Hematopoietic multipotent progenitor cell treated with erythropoietin and hydrocortisone succinate and interleukin-3 and kit ligand, for 15 days (in vitro differentiated cells): Measurements from ENCODE around the gene TRPC1.

Source experiments
- DNase-seq: peaks from one replicate; pipeline ENCODE4 v3.0.0-alpha.2; 2015; ENCODE audit warnings: low spot score

The TRPC1 gene

GRCh38 chr3:142754494-142754893 is 30.7 kb downstream of the TRPC1 start:
- no peak for DNase-seq

GRCh38 chr3:142768338-142768737 is 44.5 kb downstream of the TRPC1 start:
- DNase-seq, result no peak

- no peak for DNase-seq
These were observed 54.1 kb downstream of the TRPC1 start for GRCh38 chr3:142777927-142778326.

GRCh38 chr3:142778541-142778940 is 54.7 kb downstream of the TRPC1 start:
- no peak for DNase-seq

DNA sequence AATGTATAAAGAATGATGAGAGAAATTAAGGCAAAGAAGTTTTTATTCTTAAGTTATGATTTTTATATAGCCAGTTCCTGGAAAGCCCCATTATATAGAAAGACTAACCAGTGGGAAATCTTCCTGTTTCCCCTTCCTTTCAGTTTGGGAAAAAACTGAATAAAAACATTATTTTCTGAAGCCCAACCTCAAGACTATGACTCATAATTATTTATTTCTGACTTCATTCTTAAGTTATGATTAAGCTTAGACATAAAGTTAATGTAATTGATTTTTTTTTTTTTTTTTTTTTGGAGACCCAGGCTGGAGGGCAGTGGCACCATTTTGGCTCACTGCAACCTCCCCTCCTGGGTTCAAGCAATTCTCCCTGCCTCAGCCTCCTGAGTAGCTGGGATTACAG is 55.8 kb downstream of the TRPC1 start:
- DNase-seq, result no peak

DNA sequence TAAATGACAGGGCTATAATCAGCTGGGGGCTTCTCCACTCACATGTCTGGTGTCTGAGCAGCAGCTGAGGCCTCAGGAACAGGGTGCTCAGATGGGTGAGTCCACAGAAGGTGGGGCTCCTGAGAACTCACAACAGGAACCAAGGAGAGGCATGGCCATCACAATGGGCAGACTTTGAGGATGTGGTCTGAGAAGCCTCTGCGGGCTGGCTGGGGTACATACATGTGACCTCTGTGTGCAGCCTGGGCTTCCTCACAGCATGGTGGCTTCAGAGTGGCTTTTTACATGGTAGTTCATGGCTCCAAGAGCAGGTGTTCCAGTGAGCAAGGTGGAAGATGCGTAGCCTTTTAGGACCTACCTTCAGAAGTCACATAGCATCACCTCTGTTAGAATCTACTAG is 58.8 kb downstream of the TRPC1 start:
- no peak for DNase-seq

GRCh38 chr3:142784228-142784627 is 60.4 kb downstream of the TRPC1 start:
- DNase-seq, result no peak

DNA sequence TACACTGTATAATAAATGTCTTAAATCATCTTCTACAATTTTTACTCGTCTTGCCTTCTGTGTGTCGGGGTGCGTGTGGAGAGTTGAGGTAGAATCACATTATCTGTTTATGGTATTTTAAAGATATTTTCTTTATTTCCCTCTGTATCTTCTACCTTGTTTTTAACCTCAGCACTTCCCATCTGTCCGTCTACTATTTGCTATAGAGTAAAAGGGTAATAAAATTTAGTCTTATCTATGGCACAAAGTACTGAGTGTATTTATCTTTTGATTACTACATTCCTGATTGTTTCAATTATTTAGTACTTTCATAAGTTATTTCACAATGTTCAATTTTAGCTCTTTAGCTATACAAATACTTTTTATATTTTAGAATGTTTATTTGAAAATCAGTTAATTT is 62.2 kb downstream of the TRPC1 start:
- DNase-seq, result no peak

DNA sequence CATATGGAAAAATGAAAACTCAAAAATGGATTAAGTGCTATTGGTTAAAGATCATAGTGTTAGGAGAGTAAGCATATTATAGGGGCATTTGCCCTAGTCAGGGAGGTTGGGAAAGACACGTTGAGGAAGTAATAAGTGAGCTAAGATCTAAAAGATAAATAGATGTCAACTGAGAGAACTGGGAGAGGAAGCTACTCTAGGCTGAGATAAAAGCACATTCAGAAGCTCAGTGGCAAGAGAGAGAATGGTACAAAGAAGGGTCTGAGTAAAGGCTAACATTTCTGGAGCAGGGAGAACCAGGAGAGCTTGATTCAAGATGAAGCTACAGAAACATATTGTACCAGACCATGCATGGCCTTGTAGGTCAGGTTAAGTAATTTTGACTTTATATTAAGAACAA is 63.9 kb downstream of the TRPC1 start:
- DNase-seq, result no peak

- no peak for DNase-seq
These were observed 70.7 kb downstream of the TRPC1 start for GRCh38 chr3:142794508-142794907.

DNA sequence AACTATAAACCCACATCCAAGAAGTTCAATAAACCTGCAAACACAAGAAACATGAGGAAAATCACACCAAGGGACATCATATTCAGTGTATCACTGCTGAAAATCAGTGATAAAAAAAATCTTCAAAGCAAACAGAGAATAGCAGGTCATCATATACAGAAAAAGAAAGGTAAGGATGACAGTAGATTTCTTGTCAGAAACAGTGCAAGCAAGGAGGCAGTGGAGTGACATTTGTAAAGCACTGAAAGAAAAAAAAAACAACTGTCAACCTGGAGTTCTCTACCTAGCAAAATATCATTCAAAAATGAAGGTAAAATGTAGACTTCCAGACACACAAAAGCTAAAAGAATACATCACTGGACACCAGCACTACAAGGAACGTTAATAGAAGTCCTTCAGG is 71.5 kb downstream of the TRPC1 start:
- no peak for DNase-seq

DNA sequence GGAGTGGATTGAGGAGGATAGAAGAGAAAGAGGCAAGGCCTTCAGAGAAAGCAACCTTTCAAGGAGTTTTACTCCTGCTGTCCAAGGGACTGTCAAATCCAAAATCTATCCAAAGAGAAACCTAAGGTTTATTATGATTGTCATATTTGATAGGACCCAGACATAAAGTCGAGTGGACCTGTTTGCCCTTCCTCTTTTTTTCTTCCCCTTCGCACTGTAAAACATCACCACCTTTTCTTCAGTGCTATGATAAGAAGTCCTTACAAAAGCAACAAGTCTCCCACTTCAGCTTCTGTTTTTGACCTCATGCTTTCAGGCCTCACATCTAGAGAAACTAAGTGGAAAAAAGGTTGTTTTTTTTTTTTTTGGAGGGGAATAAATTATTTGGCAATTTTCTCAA is 73.0 kb downstream of the TRPC1 start:
- DNase-seq, result no peak

DNA sequence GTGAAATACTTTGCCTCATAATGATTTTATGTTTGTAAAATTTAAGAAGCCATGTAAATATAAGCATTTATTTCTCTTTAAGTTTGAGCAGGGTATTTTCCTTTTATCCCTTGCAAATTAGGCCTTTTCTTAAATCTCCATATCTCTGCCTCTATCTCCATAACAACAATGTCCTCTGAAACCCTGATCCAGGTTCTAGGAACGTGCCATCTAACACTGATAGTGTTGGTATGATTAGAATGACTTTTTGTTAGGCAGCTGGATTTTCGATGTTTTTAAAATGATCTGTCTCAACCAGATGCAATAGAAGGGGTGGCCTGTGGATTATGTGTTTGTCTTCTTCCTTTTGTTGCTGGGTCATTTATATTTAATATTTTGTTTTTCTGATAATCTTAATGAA is 77.9 kb downstream of the TRPC1 start:
- no peak for DNase-seq

- no peak for DNase-seq
These were observed 79.1 kb downstream of the TRPC1 start for GRCh38 chr3:142802891-142803290.

DNA sequence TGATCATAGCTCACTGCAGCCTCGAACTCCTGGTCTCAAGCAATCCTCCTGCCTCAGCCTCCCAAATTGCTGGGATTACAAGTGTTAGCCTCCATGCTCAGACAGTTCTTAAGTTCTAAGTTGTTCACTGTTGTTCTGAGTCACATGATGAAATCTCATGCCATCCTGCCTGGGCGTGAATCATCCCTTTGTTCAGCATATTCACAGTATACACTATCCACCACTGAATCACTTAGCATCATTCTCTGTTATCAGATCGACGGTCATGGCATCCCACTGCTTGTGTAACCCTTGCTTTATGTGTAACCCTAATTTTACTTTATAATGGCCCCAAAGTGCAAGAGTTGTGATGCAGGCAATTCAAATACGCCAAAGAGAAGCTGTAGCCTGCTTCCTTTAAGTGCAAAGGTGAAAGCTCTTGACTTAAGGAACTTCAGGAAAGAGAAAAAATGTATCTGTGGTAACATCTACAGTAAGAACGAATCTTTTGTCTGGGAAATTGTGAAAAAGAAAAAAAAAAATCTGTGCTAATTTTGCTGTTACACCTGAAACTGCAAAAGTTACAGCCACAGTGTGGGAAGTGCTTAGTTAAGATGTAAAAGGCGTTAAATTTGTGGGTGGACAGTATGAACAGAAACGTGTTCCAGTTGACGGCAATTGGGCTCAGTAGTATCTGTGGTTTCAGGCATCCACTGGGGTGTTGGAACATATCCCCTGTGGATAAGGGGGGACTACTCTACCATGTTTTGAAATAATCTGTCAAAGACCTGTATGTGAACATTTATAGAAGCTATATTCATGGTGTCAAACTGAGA is 84.5 kb downstream of the TRPC1 start:
- no peak for DNase-seq

DNA sequence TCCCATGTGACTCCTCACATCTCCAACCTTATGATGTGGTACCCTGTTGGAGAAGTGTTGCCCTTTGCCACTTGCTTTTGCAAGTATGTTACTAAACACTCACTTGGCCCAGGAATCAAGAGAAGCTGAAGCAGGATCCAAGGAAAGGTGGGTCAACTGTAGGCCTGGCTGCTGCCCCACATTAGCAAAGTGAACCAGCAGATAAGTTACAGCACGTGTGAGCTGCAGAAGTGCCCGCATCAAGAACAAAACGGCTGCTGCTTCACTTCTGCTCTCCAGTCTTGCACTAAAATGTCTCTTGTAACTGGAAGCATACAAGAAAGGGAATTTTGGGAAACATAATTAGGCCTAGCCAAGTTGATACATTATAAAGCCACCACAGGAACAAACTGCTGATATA is 85.4 kb downstream of the TRPC1 start:
- DNase-seq, result no peak

DNA sequence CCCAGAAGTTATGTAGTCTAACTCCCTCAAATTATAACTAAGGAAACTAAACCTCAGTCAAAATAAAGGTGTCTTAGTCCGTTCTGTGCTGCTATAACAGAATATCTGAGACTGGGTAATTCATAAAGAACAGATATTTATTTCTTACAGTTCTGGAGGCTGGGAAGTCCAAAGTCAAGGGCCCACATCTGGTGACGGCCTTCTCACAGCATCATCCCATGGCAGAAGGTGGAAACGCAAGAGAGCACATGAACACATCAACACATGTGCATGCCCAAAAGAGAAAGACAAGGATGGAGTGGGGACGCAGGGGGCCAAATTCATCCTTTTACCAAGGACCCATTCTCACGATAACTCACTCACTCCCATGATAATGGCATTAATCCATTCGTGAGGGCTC is 92.0 kb downstream of the TRPC1 start:
- DNase-seq, result no peak

- no peak for DNase-seq
These were observed 93.5 kb downstream of the TRPC1 start for GRCh38 chr3:142817356-142817755.

DNA sequence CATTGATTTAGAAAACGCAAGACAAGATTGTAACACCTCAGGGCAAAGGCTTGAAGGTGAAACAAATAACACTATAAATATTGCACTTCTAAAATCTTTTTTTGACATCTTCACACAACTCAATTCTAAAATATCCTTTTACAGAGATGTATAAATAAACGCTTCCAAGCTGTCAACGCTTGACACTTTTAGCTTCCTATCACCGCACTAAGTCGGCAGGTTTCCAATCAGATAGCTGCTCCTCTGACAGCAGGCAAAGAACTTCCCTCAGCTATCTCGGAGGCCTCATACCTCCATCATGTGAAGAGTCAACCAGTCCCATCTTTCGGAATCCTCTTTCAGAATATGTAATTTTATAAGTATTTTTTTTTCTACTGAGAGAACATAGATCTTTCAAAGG is 94.1 kb downstream of the TRPC1 start:
- DNase-seq, result no peak

GRCh38 chr3:142818651-142819050 is 94.8 kb downstream of the TRPC1 start:
- DNase-seq, result no peak

- no peak for DNase-seq
These were observed 95.3 kb downstream of the TRPC1 start for GRCh38 chr3:142819179-142819578.

GRCh38 chr3:142828703-142829305 is 105.0 kb downstream of the TRPC1 start:
- DNase-seq, result peak; percentile 82

DNA sequence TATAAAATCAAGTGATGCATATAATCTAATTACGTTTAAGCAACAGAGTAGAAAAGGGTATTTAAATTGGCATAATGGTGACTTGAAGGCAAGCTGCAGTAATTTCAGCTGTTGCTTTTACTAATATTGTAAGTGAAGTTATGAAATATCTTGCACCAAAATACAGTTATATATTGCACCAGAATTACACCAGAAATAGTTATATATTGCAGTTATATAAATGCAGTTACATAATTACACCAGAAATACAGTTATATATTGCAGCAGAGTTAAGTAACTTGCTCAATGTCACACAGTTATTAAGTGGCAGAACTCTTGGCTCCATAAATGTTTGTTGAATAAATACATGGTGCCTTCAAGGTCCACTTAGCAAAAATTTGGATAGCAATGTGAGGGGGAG is 113.7 kb downstream of the TRPC1 start:
- DNase-seq, result no peak

GRCh38 chr3:142839831-142840230 is 116.0 kb downstream of the TRPC1 start:
- no peak for DNase-seq
